Body of pancreas (tissue), 4 donors: ENCODE measurements around the gene LVRN.

Experiments
- POLR2A ChIP-seq, 3 donors: fragments of 450-650 bp; IDR thresholded peaks; one replicate each; pipeline ENCODE4 v1.6.1; 2016; ENCODE audit warnings: antibody characterized with exemption in 3 of 3, mild to moderate bottlenecking in 2 of 3
- TF ChIP-seq, protein P1 (sequence below), 7 experiments: fragments of 450-650 bp in 4 of 7; fragments of 200-600 bp in 3 of 7; sonication (generic) in 3 of 7; IDR thresholded peaks; one replicate each; pipeline ENCODE4 v1.5.1; 2016 to 2019; ENCODE audit warnings: antibody characterized with exemption in 7 of 7

DNA sequence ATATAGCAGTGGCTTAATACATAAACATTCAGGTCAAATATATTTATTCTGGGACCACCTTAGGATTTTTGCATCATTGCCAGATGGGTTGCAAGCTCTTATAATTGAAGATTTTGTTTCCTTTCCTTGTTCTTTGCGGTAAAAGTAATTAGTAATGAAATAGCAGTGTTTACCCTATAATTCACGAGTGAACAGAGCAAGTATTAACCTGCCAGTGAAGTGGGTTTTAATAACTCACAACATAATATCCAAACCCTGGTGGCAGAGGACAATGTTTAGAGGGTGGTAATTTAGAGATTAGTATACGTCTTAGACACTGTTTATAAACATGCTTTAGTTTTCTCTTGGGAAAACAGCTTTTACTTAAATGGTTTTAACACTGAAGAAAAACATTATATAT is 81.8 kb downstream of the LVRN start:
- no peak for TF ChIP-seq POLR2A (IDR thresholded peaks at IDR 0.05)
- TF ChIP-seq, protein P1, sequence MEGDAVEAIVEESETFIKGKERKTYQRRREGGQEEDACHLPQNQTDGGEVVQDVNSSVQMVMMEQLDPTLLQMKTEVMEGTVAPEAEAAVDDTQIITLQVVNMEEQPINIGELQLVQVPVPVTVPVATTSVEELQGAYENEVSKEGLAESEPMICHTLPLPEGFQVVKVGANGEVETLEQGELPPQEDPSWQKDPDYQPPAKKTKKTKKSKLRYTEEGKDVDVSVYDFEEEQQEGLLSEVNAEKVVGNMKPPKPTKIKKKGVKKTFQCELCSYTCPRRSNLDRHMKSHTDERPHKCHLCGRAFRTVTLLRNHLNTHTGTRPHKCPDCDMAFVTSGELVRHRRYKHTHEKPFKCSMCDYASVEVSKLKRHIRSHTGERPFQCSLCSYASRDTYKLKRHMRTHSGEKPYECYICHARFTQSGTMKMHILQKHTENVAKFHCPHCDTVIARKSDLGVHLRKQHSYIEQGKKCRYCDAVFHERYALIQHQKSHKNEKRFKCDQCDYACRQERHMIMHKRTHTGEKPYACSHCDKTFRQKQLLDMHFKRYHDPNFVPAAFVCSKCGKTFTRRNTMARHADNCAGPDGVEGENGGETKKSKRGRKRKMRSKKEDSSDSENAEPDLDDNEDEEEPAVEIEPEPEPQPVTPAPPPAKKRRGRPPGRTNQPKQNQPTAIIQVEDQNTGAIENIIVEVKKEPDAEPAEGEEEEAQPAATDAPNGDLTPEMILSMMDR (IDR thresholded peaks at IDR 0.05) = no peak
